BLaER1 (cell line): ENCODE data around the gene PPP6R2.

Experiments
- H3K27ac ChIP-seq: shearing (Covaris generic); formaldehyde crosslinking; 2 replicates; pipeline ENCODE4 v1.8.1; 2022
- H3K27me3 ChIP-seq: shearing (Covaris generic); formaldehyde crosslinking; 2 replicates; pipeline ENCODE4 v1.8.1; 2022
- H3K36me3 ChIP-seq: shearing (Covaris generic); formaldehyde crosslinking; 2 replicates; pipeline ENCODE4 v1.8.1; 2022
- H3K4me1 ChIP-seq: shearing (Covaris generic); formaldehyde crosslinking; 2 replicates; pipeline ENCODE4 v1.8.1; 2022
- H3K4me2 ChIP-seq: shearing (Covaris generic); formaldehyde crosslinking; 2 replicates; pipeline ENCODE4 v1.8.1; 2022
- H3K4me3 ChIP-seq: shearing (Covaris generic); formaldehyde crosslinking; 2 replicates; pipeline ENCODE4 v1.8.1; 2022
- H3K9ac ChIP-seq: shearing (Covaris generic); formaldehyde crosslinking; 2 replicates; pipeline ENCODE4 v1.8.1; 2022
- H3K9me3 ChIP-seq: shearing (Covaris generic); formaldehyde crosslinking; 2 replicates; pipeline ENCODE4 v1.8.1; 2022
- H4K20me1 ChIP-seq: shearing (Covaris generic); formaldehyde crosslinking; 2 replicates; pipeline ENCODE4 v1.8.1; 2022
- Cebpa-rat ChIP-seq: shearing (Covaris generic); IDR thresholded peaks from 2 replicates; pipeline ENCODE4 v1.8.1; 2022

Gene PPP6R2

GRCh38 chr22:50443197-50443596 is 100.1 kb downstream of the PPP6R2 start:
- Histone ChIP-seq H3K4me2 (peak overlapping the region; percentile 62), H3K9me3 (no peaks in the 10 kb centered on the region), H3K27me3 (no peaks in the 10 kb centered on the region), H3K4me3 (no peak overlapping the region), H3K4me1 (peaks cover 90% of the 10 kb centered on the region), H3K27ac (peak overlapping the region; percentile 67; the same call in 1 of the 2 replicates), H4K20me1 (peaks cover 26% of the 10 kb centered on the region), H3K9ac (no peak overlapping the region; the same call in 1 of the 2 replicates), H3K36me3 (peaks cover 72% of the 10 kb centered on the region)
- TF ChIP-seq Cebpa-rat: no peak

DNA sequence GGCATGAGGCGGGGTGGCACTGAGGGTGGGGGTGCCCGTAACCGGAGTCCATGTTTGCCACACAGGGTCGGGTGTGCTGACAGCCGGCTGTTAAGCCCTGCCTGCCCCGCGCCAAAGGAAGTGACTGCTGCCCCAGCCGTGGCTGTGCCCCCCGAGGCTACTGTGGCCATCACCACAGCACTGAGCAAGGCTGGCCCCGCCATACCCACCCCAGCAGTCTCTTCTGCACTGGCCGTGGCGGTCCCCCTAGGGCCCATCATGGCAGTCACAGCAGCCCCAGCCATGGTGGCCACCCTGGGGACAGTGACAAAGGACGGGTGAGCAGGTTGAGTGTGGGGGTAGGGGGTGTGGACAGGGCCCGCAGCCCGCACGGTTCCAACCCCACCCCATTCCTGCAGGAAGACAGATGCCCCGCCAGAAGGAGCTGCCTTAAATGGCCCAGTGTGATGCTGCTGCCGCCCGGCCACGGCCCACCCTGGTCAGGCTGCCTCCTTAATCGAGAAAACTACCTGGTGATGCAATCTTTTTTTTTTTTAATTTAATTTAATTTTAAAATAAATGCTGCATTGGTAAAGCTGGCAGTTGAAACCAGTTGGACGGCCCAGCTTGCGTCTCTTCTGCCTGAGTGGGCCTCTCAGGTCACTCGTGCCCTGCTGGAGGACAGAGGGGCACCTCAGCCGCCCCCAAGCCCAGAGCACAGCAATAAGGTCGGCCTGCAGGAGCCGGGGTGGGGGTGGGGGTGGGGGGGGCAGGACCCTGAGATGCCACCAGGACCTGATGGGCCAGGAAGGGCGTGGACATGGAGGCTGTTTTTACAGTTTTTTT is 100.9 kb downstream of the PPP6R2 start:
- Histone ChIP-seq H3K4me1 (peaks cover 90% of the 10 kb centered on the region), H3K36me3 (peaks cover 72% of the 10 kb centered on the region)

DNA sequence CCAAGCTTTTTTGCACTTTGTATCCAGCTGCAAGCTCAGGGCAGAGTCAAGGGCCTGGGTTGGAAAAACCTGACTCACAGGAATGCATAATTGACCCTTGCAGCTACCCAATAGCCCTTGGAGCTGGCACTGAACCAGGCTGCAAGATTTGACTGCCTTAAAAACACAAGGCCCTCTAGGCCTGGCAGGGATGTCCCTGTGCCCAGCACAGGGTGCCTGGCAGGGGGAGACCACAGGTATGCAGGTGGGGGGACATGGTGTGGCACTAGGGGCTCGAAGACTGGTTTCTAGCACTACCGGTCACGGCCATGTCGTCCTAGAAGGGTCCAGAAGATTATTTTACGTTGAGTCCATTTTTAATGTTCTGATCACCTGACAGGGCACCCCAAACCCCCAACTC is 101.5 kb downstream of the PPP6R2 start:
- Histone ChIP-seq H3K27me3 (no peaks in the 10 kb centered on the region), H3K4me1 (peaks cover 90% of the 10 kb centered on the region), H3K27ac (peak overlapping the region; percentile 85), H3K36me3 (peaks cover 68% of the 10 kb centered on the region), H3K9me3 (no peaks in the 10 kb centered on the region), H3K4me3 (peak overlapping the region; percentile 48), H3K4me2 (peak overlapping the region; percentile 96), H4K20me1 (peaks cover 14% of the 10 kb centered on the region), H3K9ac (peak overlapping the region; percentile 76)
- no peak for TF ChIP-seq Cebpa-rat

More for the DNA sequence above, 100.9 kb downstream of the PPP6R2 start:
- Histone ChIP-seq H3K4me3 (no peak overlapping the region), H3K4me2 (peak overlapping the region; percentile 96), H4K20me1 (peaks cover 19% of the 10 kb centered on the region), H3K9me3 (no peaks in the 10 kb centered on the region), H3K27me3 (no peaks in the 10 kb centered on the region), H3K9ac (peak overlapping the region; percentile 15; the same call in 1 of the 2 replicates), H3K27ac (peak overlapping the region; percentile 85)
- 0 out of 2 replicates have a peak, but pooled peaks have one; percentile 45 for TF ChIP-seq Cebpa-rat

- Histone ChIP-seq H3K9ac (peak overlapping the region; percentile 76), H3K27me3 (no peaks in the 10 kb centered on the region), H3K4me1 (peaks cover 90% of the 10 kb centered on the region), H3K9me3 (no peaks in the 10 kb centered on the region), H4K20me1 (peaks cover 20% of the 10 kb centered on the region), H3K36me3 (peaks cover 68% of the 10 kb centered on the region), H3K4me2 (peak overlapping the region; percentile 96), H3K27ac (peak overlapping the region; percentile 85), H3K4me3 (peak overlapping the region; percentile 48)
- no peak for TF ChIP-seq Cebpa-rat
These were observed 102.1 kb downstream of the PPP6R2 start for GRCh38 chr22:50445071-50445879.

DNA sequence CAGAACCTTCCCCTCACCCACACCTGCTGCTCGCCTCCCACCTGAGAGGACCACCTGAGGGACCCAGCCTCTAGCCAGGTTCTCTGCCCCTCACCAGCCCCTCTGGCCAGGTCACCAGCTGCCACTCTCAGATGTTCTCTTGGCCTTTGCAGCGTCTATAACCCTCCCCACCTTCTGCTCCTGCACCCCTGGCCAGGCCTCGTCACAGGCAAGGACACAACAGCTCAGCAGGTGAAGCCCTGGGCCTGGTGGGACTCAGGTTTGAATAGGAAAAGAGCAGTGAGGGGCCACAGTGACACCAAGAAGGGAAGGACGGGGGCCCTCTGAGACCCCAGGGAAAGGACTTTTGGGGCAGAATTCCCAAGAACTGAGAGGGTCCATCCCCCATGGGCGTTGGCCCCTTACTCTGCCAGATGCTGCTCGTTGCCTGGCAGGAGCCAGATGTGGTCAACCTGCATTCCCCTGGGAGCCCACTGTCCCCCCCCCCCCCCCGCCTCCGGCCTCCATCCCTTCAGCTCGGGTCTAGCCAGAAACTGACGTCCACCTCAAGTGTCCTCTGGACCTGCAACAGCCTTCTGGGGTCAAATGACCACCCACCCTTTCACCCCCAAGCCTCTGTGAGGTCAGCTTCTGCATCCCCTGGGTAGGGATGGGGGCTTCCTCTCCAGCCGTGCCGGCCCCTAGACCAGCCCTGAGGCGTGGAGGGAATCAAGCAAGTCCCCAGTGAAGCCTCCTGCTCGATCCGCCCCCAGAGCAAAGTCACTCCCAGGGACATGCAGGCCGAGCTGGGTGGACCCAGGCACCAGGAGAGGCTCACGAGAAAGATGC is 103.0 kb downstream of the PPP6R2 start:
- Histone ChIP-seq H3K27me3 (no peaks in the 10 kb centered on the region), H4K20me1 (peaks cover 25% of the 10 kb centered on the region), H3K9ac (peak overlapping the region; percentile 76), H3K4me3 (peak overlapping the region; percentile 48), H3K9me3 (no peaks in the 10 kb centered on the region), H3K36me3 (peaks cover 68% of the 10 kb centered on the region), H3K4me1 (peaks cover 88% of the 10 kb centered on the region), H3K27ac (peak overlapping the region; percentile 85), H3K4me2 (peak overlapping the region; percentile 96)
- no peak for TF ChIP-seq Cebpa-rat

GRCh38 chr22:50446708-50447575 is 103.8 kb downstream of the PPP6R2 start:
- peaks cover 25% of the 10 kb centered on the region for H4K20me1 ChIP-seq
- H3K4me2 ChIP-seq: peak overlapping the region; percentile 96
- TF ChIP-seq Cebpa-rat: no peak
- no peak overlapping the region for H3K4me3 ChIP-seq
- H3K36me3 ChIP-seq: peaks cover 68% of the 10 kb centered on the region
- 0 out of 2 replicates have a peak overlapping the region, but pooled peaks have one; percentile 85 for H3K27ac ChIP-seq
- no peaks in the 10 kb centered on the region for H3K27me3 ChIP-seq
- H3K9me3 ChIP-seq: no peaks in the 10 kb centered on the region
- peaks cover 79% of the 10 kb centered on the region for H3K4me1 ChIP-seq
- H3K9ac ChIP-seq: 0 out of 2 replicates have a peak overlapping the region, but pooled peaks have one; percentile 76

DNA sequence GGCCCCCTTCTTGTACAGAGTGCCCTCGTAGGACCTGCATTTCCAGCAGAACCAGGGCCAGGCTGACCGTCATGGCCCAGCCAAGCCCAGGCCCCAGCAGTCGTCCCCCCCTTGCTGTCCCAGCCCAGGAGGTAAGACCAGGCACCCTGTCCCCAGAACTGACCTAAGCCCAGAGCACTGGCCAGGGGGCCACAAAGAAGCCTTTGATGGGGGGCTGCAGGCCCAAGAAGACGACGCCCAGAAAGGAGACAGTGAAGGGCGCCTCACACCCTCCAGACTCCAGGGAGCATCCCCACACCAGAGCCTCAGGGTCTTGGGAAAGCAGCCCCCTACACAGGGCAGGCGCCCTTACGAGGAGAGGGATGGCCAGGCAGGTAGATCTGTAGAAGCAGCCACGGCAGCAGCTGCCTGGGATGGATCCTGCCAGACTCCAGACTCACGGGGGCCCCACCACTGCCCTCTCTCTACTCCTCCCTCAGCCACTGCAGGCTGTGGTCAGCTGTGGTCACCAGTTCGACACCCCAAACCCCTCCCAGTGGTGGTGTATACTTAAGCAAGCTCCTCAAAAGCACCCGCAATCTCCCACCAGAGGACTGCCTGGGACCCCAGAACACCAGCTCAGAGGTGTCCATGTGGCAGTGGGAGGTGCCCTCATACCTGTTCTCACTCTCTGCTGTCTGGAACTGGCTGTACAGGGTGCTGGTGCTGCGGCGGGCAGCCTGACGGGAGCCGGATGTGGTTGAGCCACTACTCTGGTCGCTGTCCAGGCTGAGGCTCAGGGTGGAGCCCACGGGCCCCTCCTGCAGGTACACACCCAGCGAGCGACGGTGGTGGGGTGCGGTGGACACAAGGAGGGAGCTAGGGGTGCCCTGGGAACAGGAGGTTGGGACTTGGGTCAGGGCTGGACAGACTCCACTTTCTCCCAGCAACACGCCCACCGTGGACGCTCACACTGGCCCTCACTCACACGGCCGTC is 104.7 kb downstream of the PPP6R2 start:
- peaks cover 74% of the 10 kb centered on the region for H3K4me1 ChIP-seq
- no peaks in the 10 kb centered on the region for H3K27me3 ChIP-seq
- no peak overlapping the region for H3K4me3 ChIP-seq
- TF ChIP-seq Cebpa-rat: no peak
- no peak overlapping the region for H3K9ac ChIP-seq
- H3K4me2 ChIP-seq: peak overlapping the region; percentile 77; the same call in 1 of the 2 replicates
- H3K9me3 ChIP-seq: no peaks in the 10 kb centered on the region
- peaks cover 74% of the 10 kb centered on the region for H3K36me3 ChIP-seq
- peak overlapping the region; percentile 75 for H3K27ac ChIP-seq
- H4K20me1 ChIP-seq: peaks cover 25% of the 10 kb centered on the region
